NCI-H460 (cell line): ENCODE measurements around the gene TTLL10. TPM values are rescaled to one million over a fixed set of nuclear protein-coding genes. Genes with fewer than 3 reads are reported as not detected.

Source experiments
- DNase-seq: peaks from one replicate; pipeline ENCODE4 v3.0.0-alpha.2; 2016; ENCODE audit warnings: low read depth; ENCODE audit errors: extremely low read depth
- total RNA-seq: library from RNA; depleted of rRNA; stranded (reverse); fragments of >200 nt; shearing (Covaris generic); gene quantifications from 2 replicates; pipeline ENCODE4 v1.2.3, GENCODE V29; 2014

The TTLL10 gene
- total RNA-seq, 1 experiment from 2014 or later = not detected

DNA sequence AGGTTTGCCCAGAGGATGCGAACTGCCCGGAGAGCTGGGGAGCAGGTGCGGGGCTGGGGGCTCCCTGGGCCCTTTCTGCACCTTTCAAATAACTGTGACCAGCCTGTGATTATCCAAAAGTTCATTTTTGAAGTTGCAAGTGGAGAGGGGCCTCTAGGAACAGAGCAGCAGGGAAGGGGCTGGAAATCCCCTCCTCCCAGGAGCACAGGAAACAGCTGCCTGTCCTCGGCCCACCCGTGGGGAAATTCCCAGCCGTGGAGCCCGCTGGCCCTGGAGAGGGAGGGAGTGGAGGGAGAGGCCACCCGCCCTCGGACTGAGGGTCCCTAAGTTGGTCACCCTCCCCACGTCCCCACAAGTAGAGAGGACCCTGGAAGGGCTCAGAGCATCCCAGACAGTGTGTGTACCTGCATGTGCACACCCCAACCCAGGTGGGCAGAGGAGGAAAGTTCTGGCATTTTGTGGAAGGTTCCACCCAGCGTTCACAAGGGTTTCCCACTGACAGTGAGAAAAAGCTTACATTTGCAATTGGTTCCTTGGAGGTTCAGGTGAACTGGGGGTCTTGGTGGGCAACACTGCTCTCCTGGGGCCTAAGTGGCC, 41.5 kb downstream of the TTLL10 start:
- no peak for DNase-seq

DNA sequence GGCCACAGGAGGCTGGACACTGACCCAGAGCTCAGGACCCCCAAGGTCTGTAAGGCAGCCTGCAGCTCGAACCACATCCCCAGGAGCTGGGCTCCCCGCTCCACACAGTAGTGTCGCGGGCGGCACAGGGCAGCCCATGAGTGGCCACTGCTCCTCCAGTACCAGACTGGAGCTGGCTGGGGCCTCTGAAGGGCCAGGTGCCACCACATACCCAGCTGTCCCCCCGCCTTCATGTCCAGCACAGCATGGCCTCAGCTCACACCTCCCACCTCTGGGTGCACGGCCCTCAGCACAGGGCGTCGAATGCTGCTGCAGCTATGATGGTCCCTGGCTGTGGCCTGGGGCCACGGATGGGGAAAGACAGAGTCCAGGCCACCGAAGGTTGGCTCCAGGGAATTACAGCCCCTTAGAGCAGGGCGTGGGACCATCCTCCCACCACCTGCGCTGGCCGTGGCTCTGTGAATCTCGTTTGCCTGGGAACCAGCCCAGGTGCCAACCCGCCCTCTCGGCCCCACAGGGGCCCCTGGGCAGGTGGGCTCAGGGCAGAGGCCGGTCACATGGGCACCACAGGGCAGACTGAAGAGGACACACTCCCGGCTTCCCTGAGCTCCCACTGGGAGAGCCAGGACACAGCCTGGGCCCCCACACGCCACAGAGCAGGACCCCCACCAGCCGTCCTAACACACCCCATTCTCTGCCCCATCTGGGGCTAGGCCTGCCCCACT, 42.4 kb downstream of the TTLL10 start:
- no peak for DNase-seq

DNA sequence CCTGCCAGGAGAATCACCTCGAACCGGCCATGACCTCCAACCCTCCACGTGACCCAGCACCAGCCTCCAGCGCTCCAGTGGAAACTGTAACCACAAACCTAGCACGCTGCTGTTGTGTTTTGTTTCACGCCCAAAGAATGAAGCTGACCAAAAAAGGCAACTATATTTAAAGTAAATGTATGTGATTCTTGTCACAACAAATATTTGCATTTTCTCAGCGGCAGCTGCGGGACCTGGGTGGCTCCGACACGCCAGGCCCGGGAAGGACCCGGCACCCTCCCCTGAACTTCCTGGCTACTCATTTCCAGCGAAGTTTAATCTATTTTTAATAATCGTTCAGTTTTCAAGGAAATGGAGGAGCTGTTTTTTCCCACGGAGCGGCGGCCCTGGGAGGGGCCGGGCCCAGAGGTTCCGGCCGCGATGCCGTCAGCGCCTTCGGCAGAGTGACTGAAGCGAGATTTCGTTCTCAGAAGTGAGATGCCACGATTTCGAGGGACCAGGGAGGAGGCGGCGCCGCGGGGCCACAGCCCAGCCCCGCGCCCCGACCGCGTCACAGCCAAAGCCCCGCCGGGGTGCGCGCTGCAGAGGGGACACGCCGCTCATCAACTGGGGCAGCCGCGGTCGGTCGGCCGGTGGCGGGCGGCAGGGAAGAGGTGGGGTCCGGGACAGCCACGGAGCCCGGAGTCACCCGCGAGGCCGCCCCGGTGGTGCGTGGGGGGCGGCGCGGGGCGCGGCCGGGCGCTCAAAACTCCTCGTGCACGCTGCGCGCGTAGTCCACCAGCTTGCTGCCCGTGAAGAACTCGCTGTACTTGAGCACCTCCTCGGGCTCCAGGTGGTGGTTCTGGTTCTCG, 43.3 kb downstream of the TTLL10 start:
- no peak for DNase-seq

DNA sequence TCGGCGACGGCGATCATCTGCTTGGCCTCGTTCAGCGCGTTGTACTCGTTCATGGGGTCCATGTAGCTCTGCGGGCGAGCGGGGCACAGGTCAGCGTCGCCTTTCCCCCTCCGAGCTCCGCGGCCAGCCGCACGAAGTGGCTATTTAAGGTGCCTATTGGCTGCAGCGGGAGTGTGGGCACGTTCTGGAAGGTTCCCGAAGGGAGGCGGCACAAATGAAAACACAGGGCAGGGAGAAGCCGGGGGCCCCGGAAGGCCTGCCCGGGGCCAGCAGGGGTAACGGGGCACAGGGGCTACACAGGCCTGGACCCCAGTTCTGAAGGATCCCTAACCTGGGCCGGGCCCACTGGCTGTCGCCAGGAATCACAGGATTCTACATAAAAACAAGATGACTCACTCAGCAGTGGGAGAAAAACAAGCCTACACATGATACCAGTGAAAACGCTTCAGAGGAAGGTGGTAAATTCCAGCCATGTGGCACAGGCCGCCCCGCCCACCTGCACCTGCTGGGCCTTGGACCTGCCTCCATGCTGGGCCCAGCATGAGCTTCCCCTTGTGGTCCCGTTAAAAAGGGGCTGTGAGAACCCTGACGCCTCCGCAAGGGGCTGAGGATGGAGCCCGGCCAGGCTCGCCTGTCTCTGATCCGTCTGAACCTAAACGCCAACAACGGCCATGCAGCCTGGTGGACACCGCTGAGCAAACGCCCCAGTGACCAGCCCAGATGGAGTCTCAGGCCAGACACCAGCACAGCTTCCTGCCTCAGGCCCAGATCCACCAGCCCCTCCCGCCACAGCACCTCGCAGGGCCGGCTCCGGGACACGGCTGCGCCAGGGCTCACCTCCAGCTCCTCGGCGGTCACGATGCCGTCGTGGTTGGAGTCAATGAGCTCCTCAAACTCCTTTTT, 44.2 kb downstream of the TTLL10 start:
- DNase-seq = no peak

DNA sequence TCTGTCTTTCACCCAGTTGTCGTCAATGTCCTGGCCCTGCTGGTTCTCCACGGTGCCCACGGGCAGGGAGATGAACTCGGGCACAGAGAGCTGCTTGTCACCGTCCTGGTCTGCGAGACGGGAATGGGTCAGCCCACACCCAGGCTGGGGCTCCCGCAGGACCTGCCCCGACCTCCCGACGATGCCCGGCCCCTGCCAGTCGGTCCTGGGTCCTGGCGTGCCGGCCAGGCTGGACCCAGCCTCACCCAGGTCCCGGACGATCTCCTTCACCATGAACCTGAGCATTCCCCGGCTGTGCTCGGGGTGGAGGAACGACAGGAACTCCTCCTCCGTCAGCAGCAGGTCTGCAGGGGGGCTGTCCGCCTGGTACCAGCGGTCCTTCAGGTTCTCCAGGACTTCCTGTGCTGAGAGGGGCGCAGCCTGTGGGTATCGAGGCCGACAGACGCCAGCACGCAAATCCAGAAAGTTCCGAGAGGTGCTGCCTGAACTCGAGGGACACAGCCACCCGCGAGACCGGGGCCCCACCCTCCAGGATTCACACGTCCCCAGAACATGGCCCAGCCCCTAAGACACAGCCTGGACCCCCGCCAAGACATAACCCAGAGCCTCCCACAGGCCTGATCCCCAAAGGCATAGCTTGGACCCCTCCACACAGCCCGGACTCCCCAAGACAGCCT, 45.0 kb downstream of the TTLL10 start:
- no peak for DNase-seq

DNA sequence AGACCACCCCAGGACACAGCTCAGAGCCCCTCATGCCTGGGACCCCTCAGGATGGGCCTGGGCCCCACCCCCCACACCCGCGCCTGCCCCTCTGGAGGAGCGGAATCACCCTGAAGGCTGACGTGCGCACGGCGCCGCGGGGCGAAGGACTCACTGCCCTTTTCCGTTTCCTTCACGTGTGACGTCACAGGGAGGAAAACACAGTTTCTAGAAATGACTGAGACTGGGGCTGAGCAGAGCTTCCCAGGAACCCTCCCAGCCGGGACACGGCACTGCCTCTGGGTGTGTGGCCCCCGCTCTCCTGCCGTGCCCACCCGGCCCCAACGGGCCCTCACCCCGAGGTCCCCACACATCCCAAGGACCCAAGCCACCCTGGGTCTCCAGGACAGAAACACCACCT, 45.7 kb downstream of the TTLL10 start:
- no peak for DNase-seq

DNA sequence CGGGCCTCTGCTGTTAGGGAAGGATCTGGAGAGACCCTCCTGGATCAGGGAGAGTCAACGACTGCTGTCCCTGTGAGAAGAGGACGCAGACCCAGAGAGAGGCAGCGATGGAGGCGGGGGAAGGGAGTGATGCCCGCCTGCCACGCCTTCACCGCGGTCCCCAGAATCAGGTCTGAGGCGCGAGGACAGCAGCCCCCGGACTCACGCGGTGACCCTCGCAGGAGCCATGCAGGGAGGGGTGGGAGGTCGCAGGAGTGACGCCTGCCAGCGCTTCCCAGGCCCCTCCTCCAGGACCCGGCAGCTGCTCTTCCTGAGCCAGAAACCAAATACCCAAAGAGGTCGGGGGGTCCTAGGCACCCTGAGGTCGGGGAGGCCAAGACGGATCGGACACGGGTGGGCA, 46.5 kb downstream of the TTLL10 start:
- DNase-seq = no peak

DNA sequence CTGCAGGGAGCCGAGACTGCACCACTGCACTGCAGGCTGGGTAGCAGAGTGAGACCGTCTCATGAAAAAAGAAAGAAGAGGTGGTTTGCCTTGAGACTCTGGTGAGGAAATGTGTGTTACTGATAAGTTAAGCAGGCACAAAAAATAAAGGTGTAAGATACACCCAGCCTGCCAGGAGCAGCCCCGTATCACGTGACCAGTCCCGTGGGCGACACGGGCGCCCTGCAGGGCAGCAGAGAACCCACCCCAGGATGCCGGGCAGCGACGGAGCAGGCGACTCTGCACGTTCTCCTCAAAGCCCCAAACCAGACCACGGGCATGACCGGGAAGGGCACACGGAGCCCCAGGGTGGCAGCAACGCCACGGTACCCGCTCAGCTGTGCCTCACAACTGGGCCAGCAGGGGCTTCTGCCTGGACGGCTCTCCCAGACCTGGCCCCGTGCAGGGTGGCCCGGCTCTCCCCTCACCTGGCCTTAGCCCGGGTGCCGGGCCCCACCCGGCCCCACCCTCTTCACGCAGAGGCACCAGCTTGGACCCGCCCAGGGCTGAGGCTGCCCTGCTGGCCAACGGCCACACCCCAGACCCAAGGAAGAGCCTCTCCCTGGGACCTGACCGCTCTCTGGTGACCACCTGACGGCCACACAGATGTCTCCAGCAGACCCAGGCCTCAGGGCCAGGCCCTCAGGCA, 48.4 kb downstream of the TTLL10 start:
- DNase-seq = no peak

DNA sequence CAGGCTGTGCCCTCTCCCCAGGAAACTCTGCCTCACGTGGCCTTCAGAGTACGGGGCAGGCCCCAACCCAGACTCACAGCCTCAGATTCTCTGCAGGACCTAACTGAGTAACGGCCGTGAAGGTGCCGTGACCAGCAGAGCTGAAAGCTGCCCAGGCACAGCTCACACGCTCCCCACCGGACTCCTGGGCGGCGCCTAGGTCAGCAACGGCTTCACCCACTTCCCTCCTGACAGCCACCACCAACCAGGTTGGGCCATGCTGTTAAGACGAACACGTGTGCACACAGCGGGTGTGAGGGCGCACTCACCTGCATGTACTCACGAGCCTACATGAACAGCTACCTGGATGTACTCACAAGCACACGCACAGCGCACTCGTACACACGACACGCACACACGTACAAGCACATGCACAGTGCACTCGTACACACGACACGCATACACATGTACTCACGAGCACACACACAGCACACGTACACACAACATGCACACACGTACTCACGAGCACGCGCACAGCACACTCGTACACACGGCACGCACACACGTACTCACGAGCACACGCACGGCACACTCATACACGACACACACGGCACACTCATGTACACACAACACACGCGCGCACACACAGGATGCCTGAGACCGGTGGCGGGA, 49.0 kb downstream of the TTLL10 start:
- DNase-seq = no peak

DNA sequence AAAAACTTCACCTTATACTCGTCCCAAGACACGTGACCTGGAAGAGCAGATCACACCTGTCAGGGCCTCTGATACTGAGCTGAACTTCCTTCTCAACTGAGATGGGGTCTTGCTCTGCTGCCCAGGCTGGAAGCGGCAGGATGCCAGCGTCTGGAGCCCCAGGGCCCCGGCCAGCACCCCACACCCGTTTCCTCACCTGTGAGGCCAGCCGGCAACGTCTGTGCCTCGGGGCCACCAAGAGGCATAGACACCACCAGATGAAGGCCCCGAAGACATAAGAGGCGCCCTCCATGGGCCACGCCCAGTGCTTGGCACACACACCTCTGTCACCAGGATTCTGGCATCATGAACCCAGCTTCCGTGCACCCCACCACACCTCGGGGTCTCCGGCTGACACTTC, 49.6 kb downstream of the TTLL10 start:
- no peak for DNase-seq

DNA sequence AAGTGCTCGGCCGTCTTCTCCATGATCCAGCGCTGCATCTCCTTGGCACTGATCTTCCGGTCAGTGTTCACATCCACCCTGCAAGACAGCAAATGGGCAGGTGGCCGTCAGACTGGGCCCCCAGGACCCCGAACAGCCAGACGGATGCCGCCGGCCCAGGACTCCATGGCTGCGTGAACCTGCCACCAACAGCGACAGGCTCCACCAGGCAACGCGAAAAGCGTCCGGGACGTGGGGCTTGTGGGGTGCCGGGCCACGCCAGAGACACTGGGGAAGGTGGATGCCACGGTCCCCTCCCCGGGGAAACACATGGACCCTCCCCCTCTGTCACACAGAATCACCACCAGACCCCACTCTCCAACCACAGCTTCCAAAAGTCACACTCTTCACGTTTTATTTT, 50.2 kb downstream of the TTLL10 start:
- no peak for DNase-seq

DNA sequence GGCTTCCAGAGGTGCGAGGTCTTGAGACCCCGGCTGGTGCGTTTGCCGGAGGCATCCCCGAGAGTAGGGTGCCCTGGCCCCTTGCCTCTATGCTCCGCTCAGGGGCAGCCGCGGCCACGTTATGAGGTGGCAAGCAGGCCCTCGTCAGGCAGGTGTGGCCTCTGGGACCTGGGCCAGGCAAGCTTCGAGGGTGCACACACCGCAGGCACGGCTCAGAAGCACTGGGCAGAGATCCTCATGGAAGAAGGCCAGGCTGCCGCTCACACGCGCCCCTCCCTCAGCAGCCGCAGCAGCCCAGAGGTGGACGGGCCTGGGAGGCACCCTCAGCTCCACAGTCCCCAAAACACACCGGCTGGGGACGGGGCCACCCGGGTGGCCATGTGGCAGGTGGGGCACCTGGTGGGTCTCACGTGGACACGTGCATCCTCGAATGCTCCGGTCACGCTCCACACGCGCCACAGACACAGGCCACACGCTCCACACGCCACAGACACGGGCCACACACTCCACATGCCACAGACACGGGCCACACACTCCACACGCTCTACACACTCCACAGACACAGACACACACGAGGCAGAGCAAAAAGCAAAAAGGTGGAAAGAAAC, 51.7 kb downstream of the TTLL10 start:
- DNase-seq = no peak

DNA sequence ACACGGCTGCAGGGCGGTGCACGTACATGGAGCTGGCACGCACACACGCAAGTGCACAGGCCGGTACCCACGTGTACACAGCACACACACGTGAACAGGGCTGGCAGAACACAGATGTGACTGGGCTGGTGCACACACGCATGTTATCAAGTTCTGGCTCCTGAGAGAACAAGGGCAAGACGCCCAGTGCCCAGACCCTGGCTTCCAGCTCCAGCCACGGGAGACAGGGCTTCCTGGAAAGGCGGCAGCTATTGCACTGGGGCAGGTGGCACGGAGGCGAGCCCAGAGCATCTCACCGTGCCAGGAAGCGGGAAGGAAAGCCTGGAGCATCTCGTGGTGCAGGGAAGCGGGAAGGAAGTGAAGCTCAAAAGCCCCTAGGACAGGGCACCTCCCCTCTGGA, 52.2 kb downstream of the TTLL10 start:
- DNase-seq = no peak

DNA sequence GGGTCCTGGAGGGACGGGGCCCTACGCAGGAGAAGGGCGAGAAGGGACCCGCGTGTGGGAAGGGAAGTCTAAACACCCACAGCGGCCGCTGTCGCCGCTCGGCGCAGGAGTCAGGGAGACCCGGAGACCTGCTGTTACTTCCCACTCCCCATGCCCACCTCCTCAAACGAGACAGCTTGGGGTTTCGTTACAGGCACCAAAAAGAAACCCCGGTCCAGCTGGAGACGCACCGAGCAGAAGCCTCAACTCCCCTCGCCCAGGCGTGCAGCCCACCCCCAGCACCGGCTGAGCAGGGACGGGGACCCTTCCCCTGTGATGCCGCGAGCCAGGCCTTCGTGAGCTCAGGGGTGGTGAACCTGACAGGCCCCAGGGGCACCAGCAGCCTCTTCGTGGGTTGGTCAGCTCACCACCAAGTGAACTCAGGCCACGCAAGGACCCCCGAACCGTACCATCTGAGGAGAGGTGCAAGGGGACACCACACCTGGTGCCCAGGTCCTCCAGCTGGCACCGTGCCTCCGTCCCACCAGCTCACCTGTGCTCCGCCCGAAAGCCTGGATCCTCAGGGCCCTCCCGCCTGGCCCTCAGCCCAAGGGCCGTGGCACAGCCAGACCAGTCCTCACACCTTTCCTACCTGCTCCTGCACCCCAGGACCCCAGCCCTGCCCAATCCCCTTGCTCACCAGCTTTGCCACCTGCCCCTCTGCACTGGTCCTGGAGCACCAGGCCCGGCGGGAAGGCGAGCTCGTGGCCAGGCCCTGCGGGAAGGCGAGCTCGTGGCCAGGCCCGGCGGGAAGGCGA, 53.1 kb downstream of the TTLL10 start:
- DNase-seq = no peak

DNA sequence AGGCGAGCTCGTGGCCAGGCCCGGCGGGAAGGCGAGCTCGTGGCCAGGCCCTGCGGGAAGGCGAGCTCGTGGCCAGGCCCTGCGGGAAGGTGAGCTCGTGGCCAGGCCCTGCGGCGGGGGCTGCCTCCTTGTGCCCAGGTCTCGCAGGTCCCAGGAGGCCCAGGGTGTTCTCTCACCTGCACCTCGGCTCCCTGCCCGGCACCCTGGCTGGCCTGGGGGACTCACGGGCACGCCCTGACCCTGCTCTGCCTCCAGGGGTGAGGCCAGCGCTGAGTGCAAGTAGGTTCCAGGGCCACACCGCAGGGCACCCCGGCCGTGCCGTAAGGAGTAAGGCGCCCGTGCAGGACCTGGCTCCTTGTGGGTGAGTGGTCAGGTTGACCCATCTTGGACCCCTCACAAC, 53.7 kb downstream of the TTLL10 start:
- DNase-seq = no peak

DNA sequence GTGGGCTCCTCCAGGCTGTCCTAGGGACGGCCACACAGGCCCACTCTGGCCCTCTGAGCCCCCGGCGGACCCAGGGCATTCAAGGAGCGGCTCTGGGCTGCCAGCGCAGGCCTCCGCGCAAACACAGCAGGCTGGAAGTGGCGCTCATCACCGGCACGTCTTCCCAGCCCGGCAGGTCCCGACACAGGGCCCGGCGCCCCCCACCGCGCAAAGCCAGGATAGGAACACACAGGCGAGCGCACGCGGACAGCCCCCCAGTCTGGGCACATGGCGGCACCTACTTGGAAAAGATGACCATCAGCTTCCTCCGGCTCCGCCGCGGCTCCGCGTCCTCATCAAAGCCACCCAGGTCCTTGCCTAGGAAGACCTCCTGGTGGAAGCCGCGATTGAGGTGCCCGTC, 54.5 kb downstream of the TTLL10 start:
- DNase-seq = no peak

DNA sequence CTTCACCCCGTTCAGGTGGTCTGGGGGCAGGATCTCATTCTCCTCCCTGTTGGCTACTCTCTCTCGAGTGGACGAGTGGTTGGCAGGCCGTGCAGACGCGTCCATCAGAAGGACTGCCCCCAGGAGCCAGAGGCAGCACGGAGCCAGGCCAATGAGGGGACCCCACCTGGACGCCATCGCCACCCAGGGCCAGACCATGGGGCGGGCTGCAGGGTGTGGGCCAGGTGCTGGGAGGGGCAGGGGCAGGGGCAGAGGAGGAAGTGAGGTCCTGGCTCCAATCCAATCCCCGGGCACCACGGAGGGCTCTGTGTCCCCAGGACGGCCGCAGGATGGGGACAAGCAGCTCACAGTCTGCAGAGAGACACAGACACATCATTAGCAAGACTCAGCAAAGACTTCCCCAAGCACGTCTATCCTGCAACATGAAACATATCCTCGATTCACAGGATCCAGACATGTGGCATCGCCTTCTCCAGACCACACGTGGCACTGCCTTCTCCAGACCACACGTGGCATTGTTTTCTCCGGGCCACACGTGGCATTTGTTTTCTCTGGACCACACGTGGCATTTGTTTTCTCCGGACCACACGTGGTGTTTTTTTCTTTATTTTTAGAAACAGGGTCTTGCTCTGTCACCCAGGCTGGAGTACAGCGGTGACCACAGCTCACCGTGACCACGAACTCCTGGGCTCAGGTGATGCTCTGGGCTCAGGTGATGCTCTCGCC, 55.1 kb downstream of the TTLL10 start:
- no peak for DNase-seq
